WTC11 (cell line): Measurements from ENCODE around the gene PRSS8. TPM values are rescaled to one million over a fixed set of nuclear protein-coding genes. Genes with fewer than 3 reads are reported as not detected.

Experiments
- ATF1 ChIP-seq: sonication (generic); formaldehyde crosslinking; IDR thresholded peaks from 2 replicates; pipeline ENCODE4 v1.8.1; 2023; ENCODE audit warnings: mild to moderate bottlenecking, moderate library complexity, missing genetic modification reagents
- CREB1 ChIP-seq: sonication (generic); formaldehyde crosslinking; IDR thresholded peaks from 2 replicates; pipeline ENCODE4 v1.8.0; 2023; ENCODE audit warnings: mild to moderate bottlenecking, missing genetic modification reagents
- ELF4 ChIP-seq: sonication (generic); formaldehyde crosslinking; IDR thresholded peaks from 2 replicates; pipeline ENCODE4 v1.8.1; 2022; ENCODE audit warnings: low read depth, mild to moderate bottlenecking, moderate library complexity, missing genetic modification reagents
- FOXK1 ChIP-seq: sonication (generic); formaldehyde crosslinking; IDR thresholded peaks from 2 replicates; pipeline ENCODE4 v1.8.0; 2022; ENCODE audit warnings: mild to moderate bottlenecking, moderate library complexity, missing genetic modification reagents
- GRHL2 ChIP-seq: fragments of 250-450 bp; sonication (Bioruptor Pico); IDR thresholded peaks from 2 replicates; pipeline ENCODE4 v1.8.0; 2022; ENCODE audit warnings: mild to moderate bottlenecking, moderate library complexity; ENCODE audit not compliant: insufficient replicate concordance, severe bottlenecking
- GTF2I ChIP-seq: fragments of 250-450 bp; sonication (Bioruptor Pico); conservative IDR thresholded peaks from 2 replicates; pipeline ENCODE4 v1.4.0; 2021; ENCODE audit warnings: mild to moderate bottlenecking
- IRF2 ChIP-seq: sonication (generic); formaldehyde crosslinking; IDR thresholded peaks from 2 replicates; pipeline ENCODE4 v1.8.0; 2022; ENCODE audit warnings: low read depth, missing genetic modification reagents, borderline replicate concordance
- JUN ChIP-seq: sonication (generic); formaldehyde crosslinking; IDR thresholded peaks from 2 replicates; pipeline ENCODE4 v1.8.0; 2023; ENCODE audit warnings: mild to moderate bottlenecking, missing genetic modification reagents
- MXD4 ChIP-seq: fragments of 250-450 bp; sonication (Bioruptor Pico); IDR thresholded peaks from 2 replicates; pipeline ENCODE4 v1.8.0; 2021; ENCODE audit warnings: mild to moderate bottlenecking, moderate library complexity, borderline replicate concordance
- MYBL2 ChIP-seq: sonication (generic); formaldehyde crosslinking; IDR thresholded peaks from 2 replicates; pipeline ENCODE4 v1.8.1; 2023; ENCODE audit warnings: mild to moderate bottlenecking, moderate library complexity, missing genetic modification reagents
- NFYB ChIP-seq: sonication (generic); formaldehyde crosslinking; conservative IDR thresholded peaks from 2 replicates; pipeline ENCODE4 v1.8.0; 2022; ENCODE audit warnings: low read depth, missing genetic modification reagents
- NR1H2 ChIP-seq: sonication (generic); formaldehyde crosslinking; IDR thresholded peaks from 2 replicates; pipeline ENCODE4 v1.9.0; 2021; ENCODE audit warnings: mild to moderate bottlenecking, moderate library complexity, missing genetic modification reagents
- PRRX2 ChIP-seq: fragments of 250-450 bp; sonication (Bioruptor Pico); IDR thresholded peaks from 2 replicates; pipeline ENCODE4 v1.8.0; 2021; ENCODE audit warnings: mild to moderate bottlenecking
- SP1 ChIP-seq: sonication (generic); formaldehyde crosslinking; conservative IDR thresholded peaks from 2 replicates; pipeline ENCODE4 v1.8.1; 2022; ENCODE audit warnings: missing genetic modification reagents
- TCF7 ChIP-seq: sonication (generic); formaldehyde crosslinking; IDR thresholded peaks from 2 replicates; pipeline ENCODE4 v1.8.0; 2022; ENCODE audit warnings: mild to moderate bottlenecking, low read depth, missing genetic modification reagents, moderate library complexity
- ZNF121 ChIP-seq: sonication (generic); formaldehyde crosslinking; IDR thresholded peaks from 2 replicates; pipeline ENCODE4 v1.8.0; 2023; ENCODE audit warnings: missing genetic modification reagents
- ZNF317 ChIP-seq: sonication (generic); formaldehyde crosslinking; IDR thresholded peaks from 2 replicates; pipeline ENCODE4 v1.8.1; 2023; ENCODE audit warnings: low read depth, mild to moderate bottlenecking, moderate library complexity, missing genetic modification reagents, borderline replicate concordance
- total RNA-seq: library from RNA; stranded (reverse); gene quantifications from 3 replicates; pipeline ENCODE4 v1.2.3, GENCODE V29; 2021
- TF ChIP-seq, protein P1 (sequence below): sonication (generic); formaldehyde crosslinking; conservative IDR thresholded peaks from 2 replicates; pipeline ENCODE4 v1.8.1; 2023; ENCODE audit warnings: mild to moderate bottlenecking, low read depth, missing genetic modification reagents, moderate library complexity
- TF ChIP-seq, protein P2 (sequence below): fragments of 250-450 bp; sonication (Bioruptor Pico); IDR thresholded peaks from 2 replicates; pipeline ENCODE4 v1.9.0; 2021; ENCODE audit warnings: mild to moderate bottlenecking, borderline replicate concordance
- TF ChIP-seq, protein P3 (sequence below): fragments of 250-450 bp; sonication (Bioruptor Pico); conservative IDR thresholded peaks from 2 replicates; pipeline ENCODE4 v1.9.0; 2021; ENCODE audit warnings: mild to moderate bottlenecking
- TF ChIP-seq, protein P4 (sequence below): fragments of 250-450 bp; sonication (Bioruptor Pico); IDR thresholded peaks from 2 replicates; pipeline ENCODE4 v1.8.0; 2021; ENCODE audit warnings: mild to moderate bottlenecking
- TF ChIP-seq, protein P5 (sequence below): sonication (generic); formaldehyde crosslinking; IDR thresholded peaks from 2 replicates; pipeline ENCODE4 v1.8.0; 2023; ENCODE audit warnings: missing genetic modification reagents, mild to moderate bottlenecking, borderline replicate concordance
- TF ChIP-seq, protein P6 (sequence below): fragments of 250-450 bp; sonication (Bioruptor Pico); IDR thresholded peaks from 2 replicates; pipeline ENCODE4 v1.9.0; 2021; ENCODE audit warnings: mild to moderate bottlenecking

The PRSS8 gene
- total RNA-seq, 1 experiment from 2014 or later, result 78.8 TPM

DNA sequence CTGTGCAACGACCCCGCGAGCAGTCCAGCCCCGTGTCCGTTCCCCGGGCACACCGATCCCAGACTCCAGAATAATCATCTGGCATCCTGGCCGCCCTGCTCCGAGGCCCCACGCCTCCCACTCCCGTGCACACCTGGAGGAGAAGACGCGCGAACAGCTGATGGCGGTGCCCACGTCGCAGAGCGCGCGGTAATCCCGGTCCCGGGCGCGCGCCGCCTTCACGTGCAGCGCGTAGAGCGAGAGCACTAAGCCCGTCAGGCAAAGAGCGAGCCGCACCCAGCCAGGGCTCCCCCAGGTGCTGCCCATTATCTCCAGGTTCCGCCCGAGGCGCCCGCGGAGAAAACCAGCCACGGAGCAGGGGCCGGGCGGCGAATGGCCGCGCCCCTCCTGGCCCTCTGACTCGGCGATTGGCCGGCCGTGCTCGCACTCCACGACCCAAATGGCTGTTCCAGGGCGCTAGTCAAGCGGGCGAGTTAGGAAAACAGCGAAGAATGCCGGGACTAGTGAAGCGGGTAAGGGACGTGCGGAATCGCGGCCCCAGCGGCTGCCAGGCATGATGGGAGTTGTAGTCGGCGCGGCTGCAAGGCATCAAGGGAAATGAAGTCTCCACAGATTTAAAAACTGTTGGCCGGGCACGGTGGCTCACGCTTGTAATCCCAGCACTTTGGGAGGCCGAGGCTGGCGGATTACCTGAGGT is 41.0 kb downstream of the PRSS8 start, which contains the start of gene VKORC1 (continued):
- TF ChIP-seq GTF2I (CRISPR knock-in tag) (no peak), PRRX2 (CRISPR knock-in tag) (no peak), GRHL2 (CRISPR knock-in tag) (no peak), ZNF317 (CRISPR knock-in tag) (0 out of 2 replicates have a peak, but pooled peaks have one; percentile 5), ELF4 (CRISPR knock-in tag) (no peak), MXD4 (CRISPR knock-in tag) (no peak), CREB1 (CRISPR knock-in tag) (peak; percentile 59; the same call in 1 of the 2 replicates), FOXK1 (peak; percentile 48; the same call in 1 of the 2 replicates), ATF1 (CRISPR knock-in tag) (no peak), SP1 (CRISPR knock-in tag) (peak; percentile 40; the same call in 1 of the 2 replicates), TCF7 (CRISPR knock-in tag) (no peak), JUN (peak; percentile 79), NFYB (peak; percentile 58; the same call in 1 of the 2 replicates), MYBL2 (peak; percentile 53; the same call in 1 of the 2 replicates), NR1H2 (no peak), IRF2 (CRISPR knock-in tag) (no peak), ZNF121 (no peak; the same call in 1 of the 2 replicates)
- TF ChIP-seq, protein P1, sequence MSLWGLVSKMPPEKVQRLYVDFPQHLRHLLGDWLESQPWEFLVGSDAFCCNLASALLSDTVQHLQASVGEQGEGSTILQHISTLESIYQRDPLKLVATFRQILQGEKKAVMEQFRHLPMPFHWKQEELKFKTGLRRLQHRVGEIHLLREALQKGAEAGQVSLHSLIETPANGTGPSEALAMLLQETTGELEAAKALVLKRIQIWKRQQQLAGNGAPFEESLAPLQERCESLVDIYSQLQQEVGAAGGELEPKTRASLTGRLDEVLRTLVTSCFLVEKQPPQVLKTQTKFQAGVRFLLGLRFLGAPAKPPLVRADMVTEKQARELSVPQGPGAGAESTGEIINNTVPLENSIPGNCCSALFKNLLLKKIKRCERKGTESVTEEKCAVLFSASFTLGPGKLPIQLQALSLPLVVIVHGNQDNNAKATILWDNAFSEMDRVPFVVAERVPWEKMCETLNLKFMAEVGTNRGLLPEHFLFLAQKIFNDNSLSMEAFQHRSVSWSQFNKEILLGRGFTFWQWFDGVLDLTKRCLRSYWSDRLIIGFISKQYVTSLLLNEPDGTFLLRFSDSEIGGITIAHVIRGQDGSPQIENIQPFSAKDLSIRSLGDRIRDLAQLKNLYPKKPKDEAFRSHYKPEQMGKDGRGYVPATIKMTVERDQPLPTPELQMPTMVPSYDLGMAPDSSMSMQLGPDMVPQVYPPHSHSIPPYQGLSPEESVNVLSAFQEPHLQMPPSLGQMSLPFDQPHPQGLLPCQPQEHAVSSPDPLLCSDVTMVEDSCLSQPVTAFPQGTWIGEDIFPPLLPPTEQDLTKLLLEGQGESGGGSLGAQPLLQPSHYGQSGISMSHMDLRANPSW (CRISPR knock-in tag), result no peak
- TF ChIP-seq, protein P2, sequence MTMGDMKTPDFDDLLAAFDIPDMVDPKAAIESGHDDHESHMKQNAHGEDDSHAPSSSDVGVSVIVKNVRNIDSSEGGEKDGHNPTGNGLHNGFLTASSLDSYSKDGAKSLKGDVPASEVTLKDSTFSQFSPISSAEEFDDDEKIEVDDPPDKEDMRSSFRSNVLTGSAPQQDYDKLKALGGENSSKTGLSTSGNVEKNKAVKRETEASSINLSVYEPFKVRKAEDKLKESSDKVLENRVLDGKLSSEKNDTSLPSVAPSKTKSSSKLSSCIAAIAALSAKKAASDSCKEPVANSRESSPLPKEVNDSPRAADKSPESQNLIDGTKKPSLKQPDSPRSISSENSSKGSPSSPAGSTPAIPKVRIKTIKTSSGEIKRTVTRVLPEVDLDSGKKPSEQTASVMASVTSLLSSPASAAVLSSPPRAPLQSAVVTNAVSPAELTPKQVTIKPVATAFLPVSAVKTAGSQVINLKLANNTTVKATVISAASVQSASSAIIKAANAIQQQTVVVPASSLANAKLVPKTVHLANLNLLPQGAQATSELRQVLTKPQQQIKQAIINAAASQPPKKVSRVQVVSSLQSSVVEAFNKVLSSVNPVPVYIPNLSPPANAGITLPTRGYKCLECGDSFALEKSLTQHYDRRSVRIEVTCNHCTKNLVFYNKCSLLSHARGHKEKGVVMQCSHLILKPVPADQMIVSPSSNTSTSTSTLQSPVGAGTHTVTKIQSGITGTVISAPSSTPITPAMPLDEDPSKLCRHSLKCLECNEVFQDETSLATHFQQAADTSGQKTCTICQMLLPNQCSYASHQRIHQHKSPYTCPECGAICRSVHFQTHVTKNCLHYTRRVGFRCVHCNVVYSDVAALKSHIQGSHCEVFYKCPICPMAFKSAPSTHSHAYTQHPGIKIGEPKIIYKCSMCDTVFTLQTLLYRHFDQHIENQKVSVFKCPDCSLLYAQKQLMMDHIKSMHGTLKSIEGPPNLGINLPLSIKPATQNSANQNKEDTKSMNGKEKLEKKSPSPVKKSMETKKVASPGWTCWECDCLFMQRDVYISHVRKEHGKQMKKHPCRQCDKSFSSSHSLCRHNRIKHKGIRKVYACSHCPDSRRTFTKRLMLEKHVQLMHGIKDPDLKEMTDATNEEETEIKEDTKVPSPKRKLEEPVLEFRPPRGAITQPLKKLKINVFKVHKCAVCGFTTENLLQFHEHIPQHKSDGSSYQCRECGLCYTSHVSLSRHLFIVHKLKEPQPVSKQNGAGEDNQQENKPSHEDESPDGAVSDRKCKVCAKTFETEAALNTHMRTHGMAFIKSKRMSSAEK (CRISPR knock-in tag), result no peak
- TF ChIP-seq, protein P3, sequence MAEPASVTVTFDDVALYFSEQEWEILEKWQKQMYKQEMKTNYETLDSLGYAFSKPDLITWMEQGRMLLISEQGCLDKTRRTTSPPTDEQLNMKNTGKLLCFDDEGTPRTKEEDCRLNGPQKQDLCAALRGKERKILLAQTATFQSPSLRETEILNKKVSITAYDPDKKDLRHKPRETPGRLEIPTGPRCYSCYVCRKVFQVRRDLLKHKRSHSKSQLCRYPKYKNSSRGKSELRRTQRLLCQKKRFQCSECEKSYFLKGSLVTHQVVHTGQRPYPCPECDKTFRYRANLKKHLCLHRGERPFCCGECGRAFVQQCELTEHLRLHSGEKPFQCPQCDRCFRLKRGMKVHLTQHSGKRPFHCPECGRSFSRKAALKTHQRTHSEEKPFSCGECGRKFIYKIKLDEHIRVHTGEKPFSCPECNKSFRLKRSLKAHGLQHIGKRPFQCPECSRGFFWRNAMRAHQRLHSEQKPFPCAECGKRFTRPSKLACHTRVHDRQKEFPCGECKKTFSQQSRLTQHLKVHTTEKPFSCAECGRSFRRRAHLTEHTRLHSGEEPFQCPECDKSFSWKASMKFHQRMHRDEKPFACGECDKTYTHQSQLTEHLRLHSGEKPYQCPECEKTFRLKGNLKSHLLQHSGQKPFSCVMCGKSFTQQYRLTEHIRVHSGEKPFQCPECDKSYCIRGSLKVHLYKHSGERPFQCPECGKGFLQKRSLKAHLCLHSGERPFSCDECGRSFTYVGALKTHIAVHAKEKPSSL (CRISPR knock-in tag), result no peak
- TF ChIP-seq, protein P4, sequence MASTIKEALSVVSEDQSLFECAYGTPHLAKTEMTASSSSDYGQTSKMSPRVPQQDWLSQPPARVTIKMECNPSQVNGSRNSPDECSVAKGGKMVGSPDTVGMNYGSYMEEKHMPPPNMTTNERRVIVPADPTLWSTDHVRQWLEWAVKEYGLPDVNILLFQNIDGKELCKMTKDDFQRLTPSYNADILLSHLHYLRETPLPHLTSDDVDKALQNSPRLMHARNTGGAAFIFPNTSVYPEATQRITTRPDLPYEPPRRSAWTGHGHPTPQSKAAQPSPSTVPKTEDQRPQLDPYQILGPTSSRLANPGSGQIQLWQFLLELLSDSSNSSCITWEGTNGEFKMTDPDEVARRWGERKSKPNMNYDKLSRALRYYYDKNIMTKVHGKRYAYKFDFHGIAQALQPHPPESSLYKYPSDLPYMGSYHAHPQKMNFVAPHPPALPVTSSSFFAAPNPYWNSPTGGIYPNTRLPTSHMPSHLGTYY (CRISPR knock-in tag), result no peak
- TF ChIP-seq, protein P5, sequence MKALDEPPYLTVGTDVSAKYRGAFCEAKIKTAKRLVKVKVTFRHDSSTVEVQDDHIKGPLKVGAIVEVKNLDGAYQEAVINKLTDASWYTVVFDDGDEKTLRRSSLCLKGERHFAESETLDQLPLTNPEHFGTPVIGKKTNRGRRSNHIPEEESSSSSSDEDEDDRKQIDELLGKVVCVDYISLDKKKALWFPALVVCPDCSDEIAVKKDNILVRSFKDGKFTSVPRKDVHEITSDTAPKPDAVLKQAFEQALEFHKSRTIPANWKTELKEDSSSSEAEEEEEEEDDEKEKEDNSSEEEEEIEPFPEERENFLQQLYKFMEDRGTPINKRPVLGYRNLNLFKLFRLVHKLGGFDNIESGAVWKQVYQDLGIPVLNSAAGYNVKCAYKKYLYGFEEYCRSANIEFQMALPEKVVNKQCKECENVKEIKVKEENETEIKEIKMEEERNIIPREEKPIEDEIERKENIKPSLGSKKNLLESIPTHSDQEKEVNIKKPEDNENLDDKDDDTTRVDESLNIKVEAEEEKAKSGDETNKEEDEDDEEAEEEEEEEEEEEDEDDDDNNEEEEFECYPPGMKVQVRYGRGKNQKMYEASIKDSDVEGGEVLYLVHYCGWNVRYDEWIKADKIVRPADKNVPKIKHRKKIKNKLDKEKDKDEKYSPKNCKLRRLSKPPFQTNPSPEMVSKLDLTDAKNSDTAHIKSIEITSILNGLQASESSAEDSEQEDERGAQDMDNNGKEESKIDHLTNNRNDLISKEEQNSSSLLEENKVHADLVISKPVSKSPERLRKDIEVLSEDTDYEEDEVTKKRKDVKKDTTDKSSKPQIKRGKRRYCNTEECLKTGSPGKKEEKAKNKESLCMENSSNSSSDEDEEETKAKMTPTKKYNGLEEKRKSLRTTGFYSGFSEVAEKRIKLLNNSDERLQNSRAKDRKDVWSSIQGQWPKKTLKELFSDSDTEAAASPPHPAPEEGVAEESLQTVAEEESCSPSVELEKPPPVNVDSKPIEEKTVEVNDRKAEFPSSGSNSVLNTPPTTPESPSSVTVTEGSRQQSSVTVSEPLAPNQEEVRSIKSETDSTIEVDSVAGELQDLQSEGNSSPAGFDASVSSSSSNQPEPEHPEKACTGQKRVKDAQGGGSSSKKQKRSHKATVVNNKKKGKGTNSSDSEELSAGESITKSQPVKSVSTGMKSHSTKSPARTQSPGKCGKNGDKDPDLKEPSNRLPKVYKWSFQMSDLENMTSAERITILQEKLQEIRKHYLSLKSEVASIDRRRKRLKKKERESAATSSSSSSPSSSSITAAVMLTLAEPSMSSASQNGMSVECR, result peak; percentile 45; the same call in 1 of the 2 replicates
- TF ChIP-seq, protein P6, sequence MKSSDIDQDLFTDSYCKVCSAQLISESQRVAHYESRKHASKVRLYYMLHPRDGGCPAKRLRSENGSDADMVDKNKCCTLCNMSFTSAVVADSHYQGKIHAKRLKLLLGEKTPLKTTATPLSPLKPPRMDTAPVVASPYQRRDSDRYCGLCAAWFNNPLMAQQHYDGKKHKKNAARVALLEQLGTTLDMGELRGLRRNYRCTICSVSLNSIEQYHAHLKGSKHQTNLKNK (CRISPR knock-in tag), result no peak
